ENCODE measurements around the gene THSD4. TPM values are rescaled to one million over a fixed set of nuclear protein-coding genes. Genes with fewer than 3 reads are reported as not detected.

The THSD4 gene
- total RNA-seq, 2 experiments from 2014 or later, result not detected

DNA sequence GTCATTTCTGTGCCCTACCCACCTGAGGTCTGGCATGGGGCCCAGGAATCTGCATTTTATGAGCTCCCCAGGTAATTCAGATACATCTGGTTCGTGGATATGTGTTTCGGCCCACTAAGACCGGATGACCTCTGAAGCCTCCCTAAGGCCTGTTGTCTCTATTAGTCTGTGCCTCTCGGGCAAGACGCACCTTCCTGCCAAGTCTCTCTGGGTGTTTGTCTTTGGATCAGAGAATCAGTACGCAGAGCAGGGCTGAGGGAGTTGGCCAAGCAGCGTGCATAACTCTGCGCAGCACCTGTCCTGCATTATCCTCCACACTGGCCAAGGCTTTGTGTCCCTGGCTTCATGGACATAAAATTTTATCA lies 181.0 kb downstream of the THSD4 start:
- POLR2A ChIA-PET, result no interaction called here
- Histone ChIP-seq H3K36me3 (ENCODE audit: insufficient read depth, low read length) (no peaks in the 10 kb centered on the region), H3K4me3 (ENCODE audit: low read length) (no peak overlapping the region), H3K4me1 (ENCODE audit: insufficient read depth, low read length) (peaks cover 9% of the 10 kb centered on the region), H3K9me3 (ENCODE audit: control insufficient read depth in 1 of 2, insufficient read depth in 1 of 2, low read length in 2 of 2) (no peaks in the 10 kb centered on the region), H3K27me3 (ENCODE audit: control insufficient read depth in 1 of 2, insufficient read depth in 2 of 2, low read length in 2 of 2) (peaks cover 0 to 2% of the 10 kb centered on the region in 2 experiments), H3K27ac (ENCODE audit: low read depth in 1 of 2, low read length in 2 of 2) (no peak overlapping the region)
- no peak for DNase-seq
- H3K27ac Mint-ChIP-seq, result no peak overlapping the region
- H3K4me3 Mint-ChIP-seq, result no peak overlapping the region
- peaks cover 7% of the 10 kb centered on the region for H3K27me3 Mint-ChIP-seq
- no peak for ATAC-seq (ENCODE audit: poor library complexity)
- H3K9me3 Mint-ChIP-seq, result no peaks in the 10 kb centered on the region
- intact Hi-C loops (cut with DNase I, micrococcal nuclease), result no loop called here
- CTCF ChIA-PET, result no interaction called here
- H3K4me1 Mint-ChIP-seq (ENCODE audit: low read depth), result peaks cover 13% of the 10 kb centered on the region
- H3K36me3 Mint-ChIP-seq (ENCODE audit: low read depth), result no peaks in the 10 kb centered on the region
- TF ChIP-seq, protein P1, sequence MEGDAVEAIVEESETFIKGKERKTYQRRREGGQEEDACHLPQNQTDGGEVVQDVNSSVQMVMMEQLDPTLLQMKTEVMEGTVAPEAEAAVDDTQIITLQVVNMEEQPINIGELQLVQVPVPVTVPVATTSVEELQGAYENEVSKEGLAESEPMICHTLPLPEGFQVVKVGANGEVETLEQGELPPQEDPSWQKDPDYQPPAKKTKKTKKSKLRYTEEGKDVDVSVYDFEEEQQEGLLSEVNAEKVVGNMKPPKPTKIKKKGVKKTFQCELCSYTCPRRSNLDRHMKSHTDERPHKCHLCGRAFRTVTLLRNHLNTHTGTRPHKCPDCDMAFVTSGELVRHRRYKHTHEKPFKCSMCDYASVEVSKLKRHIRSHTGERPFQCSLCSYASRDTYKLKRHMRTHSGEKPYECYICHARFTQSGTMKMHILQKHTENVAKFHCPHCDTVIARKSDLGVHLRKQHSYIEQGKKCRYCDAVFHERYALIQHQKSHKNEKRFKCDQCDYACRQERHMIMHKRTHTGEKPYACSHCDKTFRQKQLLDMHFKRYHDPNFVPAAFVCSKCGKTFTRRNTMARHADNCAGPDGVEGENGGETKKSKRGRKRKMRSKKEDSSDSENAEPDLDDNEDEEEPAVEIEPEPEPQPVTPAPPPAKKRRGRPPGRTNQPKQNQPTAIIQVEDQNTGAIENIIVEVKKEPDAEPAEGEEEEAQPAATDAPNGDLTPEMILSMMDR (IDR thresholded peaks at IDR 0.05), result no peak

GRCh38 chr15:71301958-71302621 lies 186.8 kb downstream of the THSD4 start:
- no peak overlapping the region for H3K27ac Mint-ChIP-seq
- POLR2A ChIA-PET, result no interaction called here
- no peaks in the 10 kb centered on the region for H3K36me3 Mint-ChIP-seq (ENCODE audit: low read depth)
- ATAC-seq (ENCODE audit: poor library complexity) (no peak), DNase-seq (no peak)
- Histone ChIP-seq H3K36me3 (ENCODE audit: insufficient read depth, low read length) (no peaks in the 10 kb centered on the region), H3K27me3 (ENCODE audit: control insufficient read depth in 1 of 2, insufficient read depth in 2 of 2, low read length in 2 of 2) (peaks cover 0 to 2% of the 10 kb centered on the region in 2 experiments), H3K27ac (ENCODE audit: low read depth in 1 of 2, low read length in 2 of 2) (no peak overlapping the region), H3K4me1 (ENCODE audit: insufficient read depth, low read length) (no peaks in the 10 kb centered on the region), H3K9me3 (ENCODE audit: control insufficient read depth in 1 of 2, insufficient read depth in 1 of 2, low read length in 2 of 2) (no peaks in the 10 kb centered on the region), H3K4me3 (ENCODE audit: low read length) (no peak overlapping the region)
- TF ChIP-seq, protein P1 (IDR thresholded peaks at IDR 0.05), result no peak
- intact Hi-C loops (cut with DNase I, micrococcal nuclease), result no loop called here
- no peaks in the 10 kb centered on the region for H3K9me3 Mint-ChIP-seq
- CTCF ChIA-PET, result no interaction called here
- H3K4me1 Mint-ChIP-seq (ENCODE audit: low read depth), result no peaks in the 10 kb centered on the region
- H3K27me3 Mint-ChIP-seq, result peaks cover 10% of the 10 kb centered on the region
- no peak overlapping the region for H3K4me3 Mint-ChIP-seq

DNA sequence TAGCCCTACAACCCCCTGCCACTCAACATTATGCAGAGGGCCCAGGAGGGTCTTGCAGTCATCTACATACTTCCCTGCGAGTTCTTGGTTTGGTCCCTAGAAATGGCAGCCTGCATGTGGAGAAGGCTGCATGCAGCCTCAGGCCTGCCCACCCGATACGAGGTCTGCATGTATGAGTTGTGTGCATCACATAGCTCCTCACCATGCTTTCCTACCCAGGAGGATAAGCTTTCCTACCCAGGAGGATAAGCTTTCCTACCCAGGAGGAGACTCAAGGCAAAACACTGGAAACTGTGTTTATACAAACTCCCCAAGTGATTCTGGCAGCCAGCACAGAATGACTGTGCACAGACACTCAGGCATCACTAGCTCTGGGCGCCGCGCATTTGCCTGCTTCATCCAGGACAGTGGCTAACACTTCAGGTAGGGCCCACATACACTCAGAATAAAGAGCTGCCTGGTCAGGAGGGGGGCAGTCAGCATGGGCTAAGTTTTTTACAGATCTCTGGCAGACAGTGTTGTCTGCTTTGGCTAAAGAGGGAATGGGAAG lies 187.7 kb downstream of the THSD4 start:
- no peak overlapping the region for H3K27ac ChIP-seq (ENCODE audit: low read depth in 1 of 2, low read length in 2 of 2)
- H3K36me3 Mint-ChIP-seq (ENCODE audit: low read depth), result no peaks in the 10 kb centered on the region

More for the DNA sequence above, 187.7 kb downstream of the THSD4 start:
- ATAC-seq (ENCODE audit: poor library complexity) (no peak), DNase-seq (no peak)
- TF ChIP-seq, protein P1 (IDR thresholded peaks at IDR 0.05), result no peak
- POLR2A ChIA-PET, result no interaction called here
- Histone ChIP-seq H3K4me3 (ENCODE audit: low read length) (no peak overlapping the region), H3K4me1 (ENCODE audit: insufficient read depth, low read length) (no peaks in the 10 kb centered on the region), H3K9me3 (ENCODE audit: control insufficient read depth in 1 of 2, insufficient read depth in 1 of 2, low read length in 2 of 2) (no peaks in the 10 kb centered on the region), H3K27me3 (ENCODE audit: control insufficient read depth in 1 of 2, insufficient read depth in 2 of 2, low read length in 2 of 2) (peaks cover 0 to 2% of the 10 kb centered on the region in 2 experiments), H3K36me3 (ENCODE audit: insufficient read depth, low read length) (no peaks in the 10 kb centered on the region)
- CTCF ChIA-PET, result no interaction called here
- Mint-ChIP-seq H3K4me3 (no peak overlapping the region), H3K4me1 (ENCODE audit: low read depth) (no peaks in the 10 kb centered on the region), H3K27me3 (peaks cover 7% of the 10 kb centered on the region), H3K9me3 (no peaks in the 10 kb centered on the region), H3K27ac (no peak overlapping the region)
- intact Hi-C loops (cut with DNase I, micrococcal nuclease), result no loop called here

All from CD4-positive, alpha-beta T cell (primary cell).